Measurements from ENCODE around the gene HAO2. TPM values are rescaled to one million over a fixed set of nuclear protein-coding genes. Genes with fewer than 3 reads are reported as not detected.

HAO2 gene
- total RNA-seq, result not detected
- 0 reads per million in 2 donors for total RNA-seq

GRCh38 chr1:119368554-119368953 lies at the start of gene HAO2:
TSS of gene HAO2 (plus strand) at chr1:119368785. CDS start at chr1:119381086, 12,301 bp downstream.
- no peaks in the 10 kb centered on the region for H3K9me3 ChIP-seq (ENCODE audit: control insufficient read depth, low read length, poor library complexity, severe bottlenecking)
- no peak within 1 kb of the TSS for H3K4me3 Mint-ChIP-seq
- DNase-seq (no peak), ATAC-seq (no peak)
- no peaks in the 10 kb centered on the region for H3K4me1 Mint-ChIP-seq
- peak within 1 kb of the TSS; percentile 16 for H3K27ac Mint-ChIP-seq
- H3K27me3 Mint-ChIP-seq, result peaks cover 51% of the 10 kb centered on the region
- H3K36me3 Mint-ChIP-seq (ENCODE audit: low read depth), result peaks cover 2% of the 10 kb centered on the region

- Mint-ChIP-seq H3K36me3 (ENCODE audit: low read depth) (no peaks in the 10 kb centered on the region), H3K4me1 (peaks cover 2% of the 10 kb centered on the region), H3K27ac (no peak overlapping the region)
These were observed 48.5 kb upstream of the HAO2 start for GRCh38 chr1:119320100-119320499.

GRCh38 chr1:119321666-119322419 lies 46.7 kb upstream of the HAO2 start:
- Mint-ChIP-seq H3K4me1 (peaks cover 8% of the 10 kb centered on the region), H3K4me3 (no peak overlapping the region), H3K27me3 (peaks cover 20% of the 10 kb centered on the region), H3K27ac (no peak overlapping the region), H3K36me3 (ENCODE audit: low read depth) (no peaks in the 10 kb centered on the region)
- ATAC-seq, result no peak
- no peaks in the 10 kb centered on the region for H3K9me3 ChIP-seq (ENCODE audit: control insufficient read depth, low read length, poor library complexity, severe bottlenecking)
- DNase-seq, result no peak

More at GRCh38 chr1:119320100-119320499, 48.5 kb upstream of the HAO2 start:
- Mint-ChIP-seq H3K27me3 (peaks cover 12% of the 10 kb centered on the region), H3K4me3 (no peak overlapping the region)
- DNase-seq (no peak), ATAC-seq (no peak)
- H3K9me3 ChIP-seq (ENCODE audit: control insufficient read depth, low read length, poor library complexity, severe bottlenecking), result no peaks in the 10 kb centered on the region

DNA sequence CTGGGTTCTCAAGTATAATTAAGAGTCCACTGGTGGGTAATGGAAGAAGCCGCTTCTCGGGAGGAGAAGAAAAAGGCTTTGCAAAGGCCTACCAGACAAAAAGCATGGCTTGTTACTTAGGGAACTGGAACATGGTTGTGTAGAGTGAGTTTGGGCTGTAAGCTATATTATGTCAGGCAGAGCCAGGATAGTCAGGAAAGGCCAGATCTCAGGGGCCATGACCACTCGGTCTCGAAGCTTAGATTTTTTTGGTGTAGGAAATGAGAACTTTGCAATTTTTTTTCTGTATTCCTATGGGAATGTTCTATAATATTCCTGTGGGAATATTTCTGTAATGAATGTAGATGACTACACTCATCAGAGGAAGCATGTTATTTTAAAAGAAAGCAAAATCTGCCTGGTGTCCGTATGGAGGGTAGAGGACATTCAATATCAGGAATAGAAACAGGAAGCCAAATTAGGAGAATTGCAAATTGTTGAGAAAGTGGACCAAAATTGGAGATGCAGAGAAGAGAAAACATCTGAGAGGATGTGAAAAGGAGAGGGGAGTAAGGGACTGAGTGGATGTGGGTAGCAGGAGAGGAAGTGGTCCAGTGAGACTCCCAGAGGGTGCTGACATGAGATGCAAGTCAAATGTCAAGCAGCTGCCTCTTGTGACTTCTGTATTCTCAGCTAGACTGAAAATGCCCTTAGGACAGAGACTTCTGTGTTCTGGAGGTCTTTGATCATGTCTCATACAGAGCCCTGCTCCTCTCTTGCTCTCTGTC lies 45.2 kb upstream of the HAO2 start:
- no peak overlapping the region for H3K27ac Mint-ChIP-seq

GRCh38 chr1:119324198-119324597 lies 44.4 kb upstream of the HAO2 start:
- Mint-ChIP-seq H3K27me3 (peaks cover 20% of the 10 kb centered on the region), H3K4me3 (no peak overlapping the region), H3K27ac (no peak overlapping the region), H3K36me3 (ENCODE audit: low read depth) (no peaks in the 10 kb centered on the region), H3K4me1 (peaks cover 19% of the 10 kb centered on the region)
- ATAC-seq (no peak), DNase-seq (no peak)
- H3K9me3 ChIP-seq (ENCODE audit: control insufficient read depth, low read length, poor library complexity, severe bottlenecking), result no peaks in the 10 kb centered on the region

More for the DNA sequence above, 45.2 kb upstream of the HAO2 start:
- peaks cover 20% of the 10 kb centered on the region for H3K27me3 Mint-ChIP-seq
- H3K36me3 Mint-ChIP-seq (ENCODE audit: low read depth), result no peaks in the 10 kb centered on the region
- no peaks in the 10 kb centered on the region for H3K9me3 ChIP-seq (ENCODE audit: control insufficient read depth, low read length, poor library complexity, severe bottlenecking)
- DNase-seq, result no peak
- ATAC-seq, result no peak
- peaks cover 19% of the 10 kb centered on the region for H3K4me1 Mint-ChIP-seq
- no peak overlapping the region for H3K4me3 Mint-ChIP-seq

DNA sequence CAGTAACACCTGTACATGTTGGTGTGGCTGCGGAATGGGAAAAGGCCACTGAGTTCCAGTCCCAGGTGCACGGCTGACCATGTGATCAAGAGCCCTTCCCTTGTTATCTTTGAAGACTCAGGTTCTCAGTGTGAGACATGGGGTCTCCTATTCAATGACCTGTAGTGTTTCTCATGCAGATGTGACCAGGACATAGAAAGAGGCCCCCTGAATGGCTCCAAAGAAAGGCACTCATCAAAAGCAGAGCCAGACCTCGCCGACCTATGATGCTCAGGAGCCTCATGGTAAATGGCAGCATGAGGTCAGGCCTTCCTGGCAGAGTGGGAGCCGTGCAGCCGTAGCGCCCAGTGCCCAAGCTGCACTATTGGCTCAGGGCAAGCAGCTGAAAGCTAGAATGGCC lies 42.3 kb upstream of the HAO2 start:
- Mint-ChIP-seq H3K27ac (peak overlapping the region; percentile 41), H3K4me3 (peak overlapping the region; percentile 93), H3K4me1 (peaks cover 19% of the 10 kb centered on the region), H3K27me3 (peaks cover 26% of the 10 kb centered on the region), H3K36me3 (ENCODE audit: low read depth) (no peaks in the 10 kb centered on the region)
- DNase-seq (no peak), ATAC-seq (no peak)
- no peaks in the 10 kb centered on the region for H3K9me3 ChIP-seq (ENCODE audit: control insufficient read depth, low read length, poor library complexity, severe bottlenecking)

GRCh38 chr1:119327094-119327449 lies 41.5 kb upstream of the HAO2 start:
- peak; percentile 29 for ATAC-seq
- Mint-ChIP-seq H3K36me3 (ENCODE audit: low read depth) (no peaks in the 10 kb centered on the region), H3K27ac (no peak overlapping the region), H3K27me3 (peaks cover 26% of the 10 kb centered on the region), H3K4me3 (peak overlapping the region; percentile 93), H3K4me1 (peaks cover 19% of the 10 kb centered on the region)
- no peak for DNase-seq
- H3K9me3 ChIP-seq (ENCODE audit: control insufficient read depth, low read length, poor library complexity, severe bottlenecking), result no peaks in the 10 kb centered on the region

DNA sequence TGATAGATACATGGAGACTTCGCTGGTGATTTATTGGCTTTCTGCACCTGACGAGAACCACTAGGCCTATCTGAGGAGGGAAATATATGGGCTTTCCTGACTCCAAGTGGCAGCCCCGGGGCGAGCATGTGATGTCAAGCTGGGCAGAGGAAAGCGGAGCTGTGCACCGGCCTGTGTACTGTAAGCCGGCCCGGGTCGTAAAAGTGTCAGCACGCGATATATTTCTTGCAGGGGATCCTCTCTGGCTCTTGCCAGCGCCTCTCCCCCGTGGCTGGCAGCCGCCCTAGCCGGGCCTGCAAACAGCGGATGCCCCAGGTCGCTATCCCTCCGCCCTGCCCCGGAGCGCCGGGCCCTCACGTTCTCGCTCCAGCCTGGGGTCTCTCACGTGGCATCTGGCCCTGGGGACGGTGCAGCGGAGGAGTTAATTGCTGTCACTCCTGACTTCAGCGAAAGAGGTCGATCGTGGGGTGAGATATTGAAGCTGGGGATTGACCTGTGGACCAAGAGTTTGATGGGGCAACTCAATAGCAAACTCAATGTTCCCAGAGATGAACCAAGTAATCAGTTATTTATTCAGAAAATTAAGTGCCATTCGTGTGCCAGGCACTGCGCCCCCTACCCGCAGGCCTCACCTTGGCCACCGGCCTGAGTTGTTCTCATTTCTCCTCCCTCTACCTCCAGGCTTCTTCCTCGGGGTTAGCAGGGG lies 41.0 kb upstream of the HAO2 start:
- Mint-ChIP-seq H3K4me3 (peak overlapping the region; percentile 93), H3K4me1 (peaks cover 19% of the 10 kb centered on the region), H3K27me3 (peaks cover 24% of the 10 kb centered on the region), H3K36me3 (ENCODE audit: low read depth) (no peaks in the 10 kb centered on the region), H3K27ac (no peak overlapping the region)
- no peaks in the 10 kb centered on the region for H3K9me3 ChIP-seq (ENCODE audit: control insufficient read depth, low read length, poor library complexity, severe bottlenecking)
- peak in 1 of 3 donors; percentile 9 for DNase-seq
- peak; percentile 68 for ATAC-seq

GRCh38 chr1:119329541-119330461 lies 38.8 kb upstream of the HAO2 start:
- H3K9me3 ChIP-seq (ENCODE audit: control insufficient read depth, low read length, poor library complexity, severe bottlenecking), result no peaks in the 10 kb centered on the region
- Mint-ChIP-seq H3K27me3 (peaks cover 24% of the 10 kb centered on the region), H3K4me3 (no peak overlapping the region), H3K36me3 (ENCODE audit: low read depth) (no peaks in the 10 kb centered on the region), H3K27ac (no peak overlapping the region), H3K4me1 (peaks cover 17% of the 10 kb centered on the region)
- ATAC-seq (no peak), DNase-seq (no peak)

DNA sequence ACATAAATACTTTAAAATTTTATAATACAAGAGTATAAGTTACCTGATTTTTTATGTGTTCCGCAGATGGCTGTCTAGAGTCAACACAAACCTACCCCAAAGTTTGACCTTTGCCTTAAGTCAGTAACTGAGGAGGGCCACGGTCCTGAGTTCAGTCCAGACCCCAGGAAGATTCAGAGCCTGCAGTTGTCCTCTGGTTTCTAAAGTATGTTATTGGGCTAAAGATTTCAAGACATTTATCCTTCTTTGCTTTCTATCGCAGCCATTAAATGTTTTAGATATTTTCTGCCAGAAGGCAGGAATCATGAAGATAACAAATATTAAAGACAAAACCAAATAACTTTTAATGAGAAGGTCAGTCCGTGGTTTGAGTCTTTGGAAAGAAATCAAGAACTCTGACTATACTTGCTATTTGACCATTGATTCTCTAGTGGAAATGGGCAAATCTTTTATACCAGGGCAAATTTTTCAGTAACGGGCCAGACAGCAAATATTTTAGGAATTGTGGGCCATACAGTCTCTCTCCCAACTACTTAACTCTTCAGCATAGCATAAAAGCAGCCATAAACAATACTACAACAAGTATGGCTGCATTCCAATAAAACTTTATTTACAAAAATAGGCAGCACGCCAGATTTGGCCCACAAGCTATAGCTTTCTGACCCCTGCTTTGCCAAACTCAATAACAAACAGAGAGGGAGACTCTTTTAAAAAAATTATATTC lies 38.0 kb upstream of the HAO2 start:
- H3K9me3 ChIP-seq (ENCODE audit: control insufficient read depth, low read length, poor library complexity, severe bottlenecking), result no peaks in the 10 kb centered on the region
- DNase-seq, result no peak
- no peak overlapping the region for H3K27ac Mint-ChIP-seq
- ATAC-seq, result no peak
- no peak overlapping the region for H3K4me3 Mint-ChIP-seq
- peaks cover 24% of the 10 kb centered on the region for H3K27me3 Mint-ChIP-seq
- H3K4me1 Mint-ChIP-seq, result peaks cover 17% of the 10 kb centered on the region
- no peaks in the 10 kb centered on the region for H3K36me3 Mint-ChIP-seq (ENCODE audit: low read depth)

DNA sequence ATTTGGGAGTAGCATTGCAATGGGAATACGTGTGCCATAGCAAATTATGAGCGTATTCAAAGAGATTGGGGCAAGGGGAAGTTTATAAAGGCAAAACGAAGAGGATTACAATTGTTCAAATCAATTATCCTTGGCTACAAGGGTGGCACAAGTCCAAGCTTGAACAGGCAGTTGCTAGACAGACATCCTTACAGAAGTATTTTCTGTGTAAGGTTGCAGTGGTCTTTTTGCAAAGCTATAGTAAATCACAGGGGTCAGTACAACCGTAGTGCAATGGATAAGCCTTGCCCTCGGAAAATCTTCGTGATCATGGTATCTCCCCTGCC lies 37.4 kb upstream of the HAO2 start:
- DNase-seq (no peak), ATAC-seq (no peak)
- H3K4me3 Mint-ChIP-seq, result no peak overlapping the region
- no peak overlapping the region for H3K27ac Mint-ChIP-seq
- no peaks in the 10 kb centered on the region for H3K36me3 Mint-ChIP-seq (ENCODE audit: low read depth)
- H3K9me3 ChIP-seq (ENCODE audit: control insufficient read depth, low read length, poor library complexity, severe bottlenecking), result no peaks in the 10 kb centered on the region
- H3K27me3 Mint-ChIP-seq, result peaks cover 24% of the 10 kb centered on the region
- peaks cover 15% of the 10 kb centered on the region for H3K4me1 Mint-ChIP-seq

GRCh38 chr1:119331915-119332314 lies 36.7 kb upstream of the HAO2 start:
- ATAC-seq, result no peak
- Mint-ChIP-seq H3K27me3 (peaks cover 23% of the 10 kb centered on the region), H3K4me1 (peaks cover 10% of the 10 kb centered on the region), H3K4me3 (no peak overlapping the region), H3K36me3 (ENCODE audit: low read depth) (no peaks in the 10 kb centered on the region), H3K27ac (no peak overlapping the region)
- no peak for DNase-seq
- H3K9me3 ChIP-seq (ENCODE audit: control insufficient read depth, low read length, poor library complexity, severe bottlenecking), result no peaks in the 10 kb centered on the region
